GM23338 (cell line): ENCODE results near the gene GSDME.

Experiments
- CREB1 ChIP-seq: fragments of 250-450 bp; sonication (Bioruptor Pico); IDR thresholded peaks from 2 replicates; pipeline ENCODE4 v1.5.0; 2020; ENCODE audit warnings: low read depth, mild to moderate bottlenecking, moderate library complexity
- CTCF ChIP-seq, 2 experiments: fragments of 200-600 bp in 1 of 2; sonication (generic) in 1 of 2; conservative IDR thresholded peaks; 2 replicates each; pipeline versions ENCODE4 v1.5.1 to v1.6.1; 2016 to 2017; ENCODE audit warnings: antibody characterized with exemption in 2 of 2, low read depth in 2 of 2, mild to moderate bottlenecking in 2 of 2, moderate library complexity in 1 of 2
- EZH2 ChIP-seq: fragments of 200-600 bp; sonication (generic); IDR thresholded peaks from one replicate; pipeline ENCODE4 v1.8.0; 2017; ENCODE audit warnings: antibody characterized with exemption, mild to moderate bottlenecking, low read depth; ENCODE audit not compliant: unreplicated experiment
- EZH2phosphoT487 ChIP-seq: fragments of 200-600 bp; sonication (generic); IDR thresholded peaks from one replicate; pipeline ENCODE4 v1.8.1; 2018; ENCODE audit warnings: antibody characterized with exemption; ENCODE audit not compliant: unreplicated experiment
- POLR2AphosphoS5 ChIP-seq: IDR thresholded peaks from 2 replicates; pipeline ENCODE4 v1.6.1; 2016; ENCODE audit warnings: antibody characterized with exemption, low read depth
- REST ChIP-seq: IDR thresholded peaks from one replicate; pipeline ENCODE4 v1.6.1; 2018; ENCODE audit warnings: antibody characterized with exemption; ENCODE audit not compliant: unreplicated experiment

GRCh38 chr7:24750441-24751055 is 6.7 kb downstream of the GSDME start:
- TF ChIP-seq EZH2 (no peak), CTCF (conservative IDR thresholded peaks at IDR 0.05; ENCODE audit: low read depth in 2 of 2) (no peak), EZH2phosphoT487 (no peak), CREB1 (CRISPR knock-in tag) (no peak), POLR2AphosphoS5 (no peak), REST (no peak)
